ENCODE results near the gene PRKN.

GRCh38 chr6:161736781-161737292 is 990.7 kb downstream of the PRKN start:
- TF ChIP-seq, protein P1, sequence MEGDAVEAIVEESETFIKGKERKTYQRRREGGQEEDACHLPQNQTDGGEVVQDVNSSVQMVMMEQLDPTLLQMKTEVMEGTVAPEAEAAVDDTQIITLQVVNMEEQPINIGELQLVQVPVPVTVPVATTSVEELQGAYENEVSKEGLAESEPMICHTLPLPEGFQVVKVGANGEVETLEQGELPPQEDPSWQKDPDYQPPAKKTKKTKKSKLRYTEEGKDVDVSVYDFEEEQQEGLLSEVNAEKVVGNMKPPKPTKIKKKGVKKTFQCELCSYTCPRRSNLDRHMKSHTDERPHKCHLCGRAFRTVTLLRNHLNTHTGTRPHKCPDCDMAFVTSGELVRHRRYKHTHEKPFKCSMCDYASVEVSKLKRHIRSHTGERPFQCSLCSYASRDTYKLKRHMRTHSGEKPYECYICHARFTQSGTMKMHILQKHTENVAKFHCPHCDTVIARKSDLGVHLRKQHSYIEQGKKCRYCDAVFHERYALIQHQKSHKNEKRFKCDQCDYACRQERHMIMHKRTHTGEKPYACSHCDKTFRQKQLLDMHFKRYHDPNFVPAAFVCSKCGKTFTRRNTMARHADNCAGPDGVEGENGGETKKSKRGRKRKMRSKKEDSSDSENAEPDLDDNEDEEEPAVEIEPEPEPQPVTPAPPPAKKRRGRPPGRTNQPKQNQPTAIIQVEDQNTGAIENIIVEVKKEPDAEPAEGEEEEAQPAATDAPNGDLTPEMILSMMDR (IDR thresholded peaks at IDR 0.05): no peak
- TF ChIP-seq POLR2A (IDR thresholded peaks at IDR 0.05): no peak
